Measurements from ENCODE around the gene IL12RB1. TPM values are rescaled to one million over a fixed set of nuclear protein-coding genes. Genes with fewer than 3 reads are reported as not detected.

IL12RB1 gene
- total and polyA plus RNA-seq, 11 donors: 0.19 to 8.1 (median 0.55) TPM; not detected in 2

DNA sequence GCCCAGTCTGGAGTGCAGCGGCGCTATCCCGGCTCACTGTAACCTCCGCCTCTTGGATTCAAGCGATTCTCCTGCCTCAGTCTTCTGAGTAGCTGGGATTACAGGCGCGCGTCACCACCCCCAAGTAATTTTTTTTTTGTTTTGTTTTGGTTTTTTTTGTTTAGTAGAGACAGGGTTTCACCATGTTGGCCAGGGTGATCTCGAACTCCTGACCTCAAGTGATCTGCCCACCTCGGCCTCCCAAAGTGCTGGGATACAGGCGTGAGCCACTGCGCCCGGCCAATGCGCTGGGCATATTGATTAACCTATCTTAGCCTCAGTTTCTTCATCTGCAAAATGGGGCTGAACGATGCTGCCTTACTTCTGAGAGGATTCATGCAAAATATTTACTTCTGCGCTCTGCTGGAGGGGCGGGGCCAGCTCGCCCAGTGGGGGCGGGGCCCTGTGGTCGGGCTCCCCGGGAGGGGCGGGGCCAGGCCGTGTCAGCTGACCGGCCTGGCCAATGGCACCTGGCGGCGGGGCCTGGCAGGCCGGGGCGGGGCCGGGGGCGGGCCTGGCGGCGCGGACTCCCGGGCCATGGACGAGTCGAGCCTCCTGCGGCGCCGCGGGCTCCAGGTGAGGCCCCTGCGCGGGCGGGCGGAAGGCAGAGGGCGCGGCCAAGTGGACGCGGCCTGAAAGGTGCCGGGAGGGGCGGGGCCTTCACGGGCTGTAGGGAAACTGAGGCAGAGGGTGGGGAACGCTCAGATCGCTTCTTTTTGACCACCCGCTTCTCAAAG lies 10.7 kb upstream of the IL12RB1 start, which contains the start of gene MAST3:
Gene MAST3, plus strand, starts transcription at position 562 of the 776 bp plus-strand sequence. Its CDS starts 15 bp downstream, at position 577.
- TF ChIP-seq POLR2A (IDR thresholded peaks at IDR 0.05): no peak
- TF ChIP-seq, protein P1, sequence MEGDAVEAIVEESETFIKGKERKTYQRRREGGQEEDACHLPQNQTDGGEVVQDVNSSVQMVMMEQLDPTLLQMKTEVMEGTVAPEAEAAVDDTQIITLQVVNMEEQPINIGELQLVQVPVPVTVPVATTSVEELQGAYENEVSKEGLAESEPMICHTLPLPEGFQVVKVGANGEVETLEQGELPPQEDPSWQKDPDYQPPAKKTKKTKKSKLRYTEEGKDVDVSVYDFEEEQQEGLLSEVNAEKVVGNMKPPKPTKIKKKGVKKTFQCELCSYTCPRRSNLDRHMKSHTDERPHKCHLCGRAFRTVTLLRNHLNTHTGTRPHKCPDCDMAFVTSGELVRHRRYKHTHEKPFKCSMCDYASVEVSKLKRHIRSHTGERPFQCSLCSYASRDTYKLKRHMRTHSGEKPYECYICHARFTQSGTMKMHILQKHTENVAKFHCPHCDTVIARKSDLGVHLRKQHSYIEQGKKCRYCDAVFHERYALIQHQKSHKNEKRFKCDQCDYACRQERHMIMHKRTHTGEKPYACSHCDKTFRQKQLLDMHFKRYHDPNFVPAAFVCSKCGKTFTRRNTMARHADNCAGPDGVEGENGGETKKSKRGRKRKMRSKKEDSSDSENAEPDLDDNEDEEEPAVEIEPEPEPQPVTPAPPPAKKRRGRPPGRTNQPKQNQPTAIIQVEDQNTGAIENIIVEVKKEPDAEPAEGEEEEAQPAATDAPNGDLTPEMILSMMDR (IDR thresholded peaks at IDR 0.05): no peak
- ATAC-seq (peak; percentile 79 to 97 (median 95)), DNase-seq (peak; percentile 76 to 93 (median 81))
- WGBS, 4 donors: 22 to 51% (median 28%) methylated on average over 21 to 54 of the region's 54 CpGs
- Histone ChIP-seq H3K9me3 (no peaks in the 10 kb centered on the region), H3K4me1 (peaks cover 0 to 21% (median 7%) of the 10 kb centered on the region in 12 donors), H3K36me3 (no peaks in the 10 kb centered on the region), H3K27me3 (peaks cover 8 to 49% (median 24%) of the 10 kb centered on the region in 9 donors), H3K27ac (no peak within 1 kb of the TSS), H3K4me3 (peak within 1 kb of the TSS; percentile 12 to 65 (median 40))
- intact Hi-C loops (cut with DNase I): no loop called here

GRCh38 chr19:18096258-18096657 lies 9.5 kb upstream of the IL12RB1 start:
- no peak for DNase-seq
- no peak for ATAC-seq
- 90 to 95% (median 93%) methylated on average over 2 of the region's 2 CpGs for WGBS, 4 donors
- Histone ChIP-seq H3K4me1 (peaks cover 0 to 28% (median 7%) of the 10 kb centered on the region in 12 donors), H3K36me3 (no peaks in the 10 kb centered on the region), H3K27me3 (peaks cover 8 to 44% (median 24%) of the 10 kb centered on the region in 9 donors), H3K9me3 (no peaks in the 10 kb centered on the region), H3K4me3 (no peak overlapping the region), H3K27ac (no peak overlapping the region)
- TF ChIP-seq, protein P1 (IDR thresholded peaks at IDR 0.05): no peak
- intact Hi-C loops (cut with DNase I): no loop called here

- H3K4me1 ChIP-seq: peaks cover 0 to 44% (median 7%) of the 10 kb centered on the region in 12 donors
- ATAC-seq (no peak), DNase-seq (no peak)
- H3K36me3 ChIP-seq: no peaks in the 10 kb centered on the region
- whole genome bisulfite sequencing, 4 donors: 62 to 75% (median 72%) methylated on average over 6 of the region's 6 CpGs
- intact Hi-C loops (cut with DNase I): no loop called here
- no peaks in the 10 kb centered on the region for H3K9me3 ChIP-seq
- no peak overlapping the region for H3K27ac ChIP-seq
- peaks cover 0 to 19% (median 7%) of the 10 kb centered on the region in 9 donors for H3K27me3 ChIP-seq
- no peak overlapping the region for H3K4me3 ChIP-seq
- no peak for TF ChIP-seq POLR2A (IDR thresholded peaks at IDR 0.05)
- TF ChIP-seq, protein P1 (IDR thresholded peaks at IDR 0.05): no peak
These were observed 6.9 kb upstream of the IL12RB1 start for GRCh38 chr19:18093439-18094161.

DNA sequence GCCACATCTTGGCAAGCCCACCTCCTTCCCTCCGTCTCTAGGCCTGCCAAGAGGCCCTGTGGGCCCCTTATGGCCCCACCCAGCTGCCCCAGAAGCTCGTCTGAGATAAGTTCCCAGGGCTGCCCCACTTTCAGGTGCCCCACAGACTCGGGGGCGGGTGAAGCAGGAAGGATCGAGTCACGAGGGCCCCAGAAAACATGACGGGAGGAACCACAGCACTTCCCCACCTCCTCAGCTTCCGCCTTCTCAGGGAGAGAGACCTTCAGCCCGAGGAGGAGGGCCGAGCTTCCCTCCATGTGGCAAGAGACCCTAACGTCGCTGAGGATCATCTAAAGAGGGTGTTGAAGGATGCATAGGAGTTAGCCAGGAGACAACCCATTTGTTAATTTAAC lies 4.5 kb upstream of the IL12RB1 start:
- Histone ChIP-seq H3K27me3 (no peaks in the 10 kb centered on the region), H3K4me3 (peak overlapping the region in 1 of 12 donors; percentile 8), H3K27ac (peak overlapping the region in 4 of 12 donors; percentile 19 to 89 (median 46)), H3K9me3 (no peaks in the 10 kb centered on the region), H3K36me3 (no peaks in the 10 kb centered on the region), H3K4me1 (peaks cover 0 to 43% (median 0%) of the 10 kb centered on the region in 12 donors)
- no peak for TF ChIP-seq POLR2A (IDR thresholded peaks at IDR 0.05)
- TF ChIP-seq, protein P1 (IDR thresholded peaks at IDR 0.05): no peak
- ATAC-seq (peak in 3 of 4 donors; percentile 32 to 80 (median 73)), DNase-seq (peak; percentile 50 to 76 (median 67))
- 51 to 59% (median 53%) methylated on average over 12 of the region's 12 CpGs for WGBS, 4 donors
- intact Hi-C loops (cut with DNase I): no loop called here

Data from heart left ventricle (tissue), 16 donors.